ENCODE data around the gene TEX44.
"Not testable (repeated sequence)": the region's sequence is repeated elsewhere in the genome, so short reads cannot be mapped to it uniquely, and the experiment has no call there.

GRCh38 chr2:231578655-231579054 is 14.0 kb upstream of the TEX44 start:
- TF ChIP-seq POLR2AphosphoS5 (IDR thresholded peaks at IDR 0.05; ENCODE audit: low read depth, low read length); POLR2A (IDR thresholded peaks at IDR 0.05; ENCODE audit: low read depth, low read length); TAF1 (IDR thresholded peaks at IDR 0.05; ENCODE audit: borderline replicate concordance, low read depth, low read length): not testable (repeated sequence)

Data from GM12892 (cell line).